K562 (cell line): ENCODE results near the gene VTI1B. TPM values are rescaled to one million over a fixed set of nuclear protein-coding genes. Genes with fewer than 3 reads are reported as not detected.
A peak's percentile ranks its signal among the peaks of the same experiment; 100 is the strongest.
"Not testable (repeated sequence)": the region's sequence is repeated elsewhere in the genome, so short reads cannot be mapped to it uniquely, and the experiment has no call there.

Experiments
- ATAC-seq: fragments of 200-7000 bp; cut with Tn5 transposase; 3 replicates; pipeline ENCODE4 v1.9.1; 2020; ENCODE audit warnings: moderate library complexity
- BruUV-seq: library from RNA; stranded (reverse); fragments of 400-500 nt; replicated peaks from 2 replicates; lab custom pipeline; 2021; lab: Mats Ljungman, UMichigan
- CTCF ChIA-PET: fragments of 300-600 bp; formaldehyde crosslinking; extraction: SDS; loops from one replicate; lab custom pipeline; 2021; ENCODE audit warnings: low intra/inter-chr PET ratio; lab: Yijun Ruan, JAX
- POLR2A ChIA-PET: fragments of 300-600, 350-650 bp; sonication (Branson Sonifier 250); formaldehyde crosslinking; extraction: SDS; loops from one replicate; lab custom pipeline; 2021; ENCODE audit warnings: antibody characterized with exemption, inconsistent platforms; lab: Yijun Ruan, JAX
- DNase-seq, 4 experiments: peaks; one replicate each; pipeline versions ENCODE4 v3.0.0 to v3.0.0-alpha.2; 2011 to 2018; ENCODE audit warnings: low spot score in 3 of 4, mixed read lengths in 3 of 4; ENCODE audit errors: extremely low read depth in 1 of 4
- FAIRE-seq: peaks from 2 replicates; lab custom pipeline; 2011; peaks lifted over from hg19 to GRCh38; lab: Jason Lieb, UNC
- H2AFZ ChIP-seq: 2 replicates; pipeline ENCODE4 v1.6.0; 2011; ENCODE audit warnings: low read depth, low read length, control low read depth, inconsistent platforms
- H3K27ac ChIP-seq: fragments of 200-600 bp; 3 replicates; pipeline ENCODE4 v1.8.0; 2011; ENCODE audit warnings: low read depth, mild to moderate bottlenecking, control low read depth, inconsistent platforms, low read length, moderate library complexity, mixed read lengths; ENCODE audit errors: extremely low read depth
- H3K27me3 ChIP-seq, 2 experiments: fragments of 300-600 bp in 1 of 2; 2 replicates in 1 of 2; 3 replicates in 1 of 2; pipeline versions ENCODE4 v1.6.0 to v1.8.0; 2011; ENCODE audit warnings: inconsistent platforms in 2 of 2, low read length in 2 of 2, mild to moderate bottlenecking in 1 of 2, mixed read lengths in 1 of 2, moderate library complexity in 1 of 2; ENCODE audit not compliant: control insufficient read depth in 2 of 2, insufficient read depth in 2 of 2
- H3K36me3 ChIP-seq: fragments of 300-600 bp; 3 replicates; pipeline ENCODE4 v1.8.0; 2011; ENCODE audit warnings: mild to moderate bottlenecking, low read length, inconsistent platforms; ENCODE audit not compliant: control insufficient read depth, insufficient read depth
- H3K4me1 ChIP-seq, 2 experiments: fragments of 200-600 bp in 1 of 2; replicated peaks in 1 of 2; 2 replicates in 1 of 2; 3 replicates in 1 of 2; pipeline versions ENCODE4 v1.5.1 to v1.8.0; 2011; ENCODE audit warnings: inconsistent platforms in 2 of 2, low read length in 2 of 2, mild to moderate bottlenecking in 1 of 2, mixed read lengths in 1 of 2, moderate library complexity in 1 of 2; ENCODE audit not compliant: control insufficient read depth in 2 of 2, insufficient read depth in 2 of 2
- H3K4me2 ChIP-seq: 2 replicates; pipeline ENCODE4 v1.6.1; 2011; ENCODE audit warnings: low read length, control low read depth, inconsistent platforms, mixed read lengths; ENCODE audit not compliant: insufficient read depth
- H3K4me3 ChIP-seq: fragments of 200-600 bp; sonication (generic), shearing (Covaris generic); 2 replicates; pipeline ENCODE4 v1.5.1; 2016; ENCODE audit warnings: control low read depth, inconsistent platforms
- H3K79me2 ChIP-seq: fragments of 200-600 bp; 3 replicates; pipeline ENCODE4 v1.8.0; 2011; ENCODE audit warnings: low read length, inconsistent platforms; ENCODE audit not compliant: control insufficient read depth, insufficient read depth
- H3K9ac ChIP-seq, 2 experiments: 2 replicates each; pipeline versions ENCODE4 v1.6.0 to v1.6.1; 2011; ENCODE audit warnings: low read depth in 2 of 2, low read length in 2 of 2, control low read depth in 1 of 2, inconsistent platforms in 1 of 2, mild to moderate bottlenecking in 1 of 2, mixed read lengths in 1 of 2; ENCODE audit not compliant: insufficient read depth in 1 of 2
- H3K9me1 ChIP-seq: one replicate; pipeline ENCODE4 v1.6.0; 2011; ENCODE audit warnings: inconsistent platforms, mild to moderate bottlenecking, low read length, moderate library complexity; ENCODE audit not compliant: control insufficient read depth, insufficient read depth
- H3K9me3 ChIP-seq: replicated peaks from 2 replicates; pipeline ENCODE4 v1.5.1; 2011; ENCODE audit warnings: low read depth, low read length, inconsistent platforms; ENCODE audit not compliant: control insufficient read depth, insufficient read depth
- H4K20me1 ChIP-seq: replicated peaks from 2 replicates; pipeline ENCODE4 v1.6.1; 2011; ENCODE audit warnings: low read length, inconsistent platforms, mixed read lengths; ENCODE audit not compliant: control insufficient read depth, insufficient read depth
- CBX1 ChIP-seq: sonication (generic); IDR thresholded peaks from 2 replicates; pipeline ENCODE4 v1.6.1; 2016; ENCODE audit warnings: antibody characterized with exemption, low read depth, mild to moderate bottlenecking
- CREBBP ChIP-seq: IDR thresholded peaks from one replicate; pipeline ENCODE4 v1.6.1; 2012; ENCODE audit warnings: low read depth, mild to moderate bottlenecking, control low read depth, inconsistent platforms, low read length
- EGR1 ChIP-seq: fragments of 450-650 bp; conservative IDR thresholded peaks from 2 replicates; pipeline ENCODE4 v1.6.1; 2017; ENCODE audit warnings: mild to moderate bottlenecking
- ETS2 ChIP-seq: IDR thresholded peaks from 2 replicates; pipeline ENCODE4 v1.6.1; 2016; ENCODE audit warnings: borderline replicate concordance, missing genetic modification characterization, mild to moderate bottlenecking, moderate library complexity, missing compliant biosample characterization; ENCODE audit not compliant: poor library complexity, severe bottlenecking
- TBL1XR1 ChIP-seq, 2 experiments: IDR thresholded peaks; 2 replicates each; pipeline ENCODE4 v1.6.1; 2012; ENCODE audit warnings: improper control_type of control experiment in 2 of 2, low read length in 2 of 2, mild to moderate bottlenecking in 1 of 2
- TCF15 ChIP-seq: fragments of 250-450 bp; sonication (Bioruptor Pico); IDR thresholded peaks from 2 replicates; pipeline ENCODE4 v1.8.0; 2022; ENCODE audit warnings: moderate library complexity, mild to moderate bottlenecking, inconsistent platforms
- ZC3H8 ChIP-seq: fragments of 450-650 bp; IDR thresholded peaks from 2 replicates; pipeline ENCODE4 v1.6.1; 2017
- WGBS: fragments of 100-300 bp; shearing (Covaris generic); methylation state at CpG from one replicate; pipeline ENCODE4 v1.1.6; 2016; ENCODE audit warnings: low coverage, mixed read lengths; ENCODE audit not compliant: insufficient coverage; ENCODE audit errors: missing lambda C conversion rate; 5-methylcytosine and 5-hydroxymethylcytosine counted together
- in situ Hi-C: fragments of 300-500 bp; cut with MboI; formaldehyde crosslinking; loops from 4 replicates; pipeline ENCODE4 v1.15.0; 2018; ENCODE audit warnings: inconsistent platforms, mixed read lengths
- intact Hi-C: fragments of 100-400 bp; cut with micrococcal nuclease; formaldehyde crosslinking; loops from 2 replicates; pipeline ENCODE4 v1.14.2; 2022
- polyA plus RNA-seq, 8 experiments: library from polyadenylated mRNA; depleted of rRNA in 4 of 8; stranded (reverse) in 5 of 8; unstranded in 3 of 8; fragments of >200 nt; fragmentation: Nextera tagmentation in 2 of 8; fragmentation: Illumina TruSeq in 1 of 8; extraction: Ambion mirVana in 2 of 8; extraction: Trizol in 1 of 8; gene quantifications; 2 replicates each; pipeline versions ENCODE4 v1.2.1 to v1.2.3, GENCODE V29; 2011 to 2014; ENCODE audit warnings: inconsistent platforms in 1 of 8, missing spikeins in 1 of 8
- total RNA-seq, 7 experiments: library from RNA; depleted of rRNA in 6 of 7; stranded (reverse); fragments of >200 nt in 6 of 7; fragmentation: Illumina TruSeq in 2 of 7; extraction: Trizol in 2 of 7; gene quantifications; 2 replicates each; pipeline versions ENCODE4 v1.2.1 to v1.2.3, GENCODE V29; 2011 to 2021; ENCODE audit warnings: low replicate concordance in 1 of 7
- TF ChIP-seq, protein P1 (sequence below): fragments of 450-650 bp; formaldehyde crosslinking; IDR thresholded peaks from 2 replicates; pipeline ENCODE4 v1.4.0; 2020; ENCODE audit warnings: mild to moderate bottlenecking

The VTI1B gene
- total and polyA plus RNA-seq, 9 of the 15 experiments (the other 6 are each of a cell fraction or from before 2014, with no cell fraction given): 7.8 to 69.8 (median 50.1) TPM

DNA sequence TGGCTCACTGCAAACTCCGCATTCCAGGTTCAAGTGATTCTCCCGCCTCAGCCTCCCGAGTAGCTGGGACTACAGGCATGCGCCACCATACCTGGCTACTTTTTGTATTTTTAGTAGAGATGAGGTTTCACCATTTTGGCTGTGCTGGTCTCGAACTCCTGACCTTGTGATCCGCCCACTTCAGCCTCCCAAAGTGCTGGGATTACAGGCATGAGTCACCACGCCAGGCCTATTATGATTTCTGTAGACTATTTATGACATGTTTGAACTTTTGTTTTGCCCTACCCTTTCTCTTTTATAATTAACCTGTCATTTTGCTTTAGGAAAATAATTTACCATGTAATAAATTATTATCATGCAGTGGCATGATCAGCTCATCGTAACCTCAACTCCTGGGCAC is 27.1 kb upstream of the VTI1B start, which contains the start of gene RDH12:
Gene RDH12, plus strand, starts transcription at position 395 of the 400 bp plus-strand sequence. CDS start 20,757 bp downstream, outside the sequence.
- POLR2A ChIA-PET, H3K27ac ChIP-seq, H3K27me3 ChIP-seq, FAIRE-seq, CTCF ChIA-PET, H3K4me3 ChIP-seq, H3K4me2 ChIP-seq, DNase-seq, BruUV-seq, H3K4me1 ChIP-seq, H3K79me2 ChIP-seq, H3K9me3 ChIP-seq, H3K9me1 ChIP-seq, ATAC-seq, H4K20me1 ChIP-seq, H2AFZ ChIP-seq, H3K36me3 ChIP-seq, H3K9ac ChIP-seq: not testable (repeated sequence)
- in situ Hi-C loops: loop anchor here (10.0 kb wide), 2 partner anchors 117 to 267 kb away; no protein-coding TSS in a partner anchor
- intact Hi-C loops: loop anchor here (5.0 kb wide), 1 partner anchor 274 kb away; no protein-coding TSS in a partner anchor
- 0 out of 2 replicates have a peak, but pooled peaks have one; percentile 16 for TF ChIP-seq EGR1
- 85% methylated on average over 7 of the region's 8 CpGs for WGBS

DNA sequence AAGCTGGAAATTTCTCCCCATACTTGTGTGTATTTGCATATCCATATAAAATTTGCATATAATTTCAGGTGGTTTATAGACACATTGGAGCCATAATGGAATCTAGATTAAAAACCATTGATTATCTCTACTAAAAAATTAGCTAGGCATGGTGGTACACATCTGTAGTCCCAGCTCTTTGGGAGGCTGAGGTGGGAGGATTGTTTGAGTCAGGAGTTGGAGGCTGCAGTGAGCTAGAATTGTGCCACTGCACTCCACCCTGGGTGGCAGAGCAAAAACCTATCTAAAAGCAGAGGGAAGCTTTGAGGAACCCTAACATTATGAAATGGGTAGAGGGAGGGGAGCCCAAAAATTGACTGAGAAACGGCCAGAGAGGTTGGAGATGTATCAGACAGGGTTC is 23.7 kb upstream of the VTI1B start:
- no TSS peak for BruUV-seq
- POLR2A ChIA-PET: no interaction called here

More for the DNA sequence above, 23.7 kb upstream of the VTI1B start:
- peaks cover 6 to 7% of the 10 kb centered on the region in 2 experiments; a peak in 3 of 5 replicates for H3K4me1 ChIP-seq
- H3K9ac ChIP-seq: no peak overlapping the region
- WGBS: 11% methylated on average over 1 of the region's 1 CpG
- FAIRE-seq: no peak
- no peaks in the 10 kb centered on the region for H4K20me1 ChIP-seq
- no peaks in the 10 kb centered on the region for H3K9me1 ChIP-seq
- H3K79me2 ChIP-seq: peaks cover 25% of the 10 kb centered on the region
- intact Hi-C loops: no loop called here
- TF ChIP-seq TBL1XR1 (IDR thresholded peaks at IDR 0.05; ENCODE audit: low read length in 2 of 2): no peak
- no peak for TF ChIP-seq TCF15
- TF ChIP-seq ETS2 (tag): no peak
- no peak for TF ChIP-seq ZC3H8
- TF ChIP-seq, protein P1, sequence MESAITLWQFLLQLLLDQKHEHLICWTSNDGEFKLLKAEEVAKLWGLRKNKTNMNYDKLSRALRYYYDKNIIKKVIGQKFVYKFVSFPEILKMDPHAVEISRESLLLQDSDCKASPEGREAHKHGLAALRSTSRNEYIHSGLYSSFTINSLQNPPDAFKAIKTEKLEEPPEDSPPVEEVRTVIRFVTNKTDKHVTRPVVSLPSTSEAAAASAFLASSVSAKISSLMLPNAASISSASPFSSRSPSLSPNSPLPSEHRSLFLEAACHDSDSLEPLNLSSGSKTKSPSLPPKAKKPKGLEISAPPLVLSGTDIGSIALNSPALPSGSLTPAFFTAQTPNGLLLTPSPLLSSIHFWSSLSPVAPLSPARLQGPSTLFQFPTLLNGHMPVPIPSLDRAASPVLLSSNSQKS (CRISPR knock-in tag): no peak
- no peak for TF ChIP-seq CREBBP
- TF ChIP-seq CBX1: no peak
- TF ChIP-seq, all 486 proteins: peak for 0
- no peak for ATAC-seq
- in situ Hi-C loops: no loop called here
- DNase-seq: no peak
- no peaks in the 10 kb centered on the region for H3K9me3 ChIP-seq
- no peak overlapping the region for H3K27ac ChIP-seq
- H3K4me3 ChIP-seq: no peak overlapping the region
- no peaks in the 10 kb centered on the region for H3K27me3 ChIP-seq
- H2AFZ ChIP-seq: no peak overlapping the region
- no peak overlapping the region for H3K4me2 ChIP-seq
- CTCF ChIA-PET: no interaction called here
- H3K36me3 ChIP-seq: peaks cover 8% of the 10 kb centered on the region
